NT2/D1 (cell line): Measurements from ENCODE around the gene EEF2KMT.
"Not testable (repeated sequence)": the region's sequence is repeated elsewhere in the genome, so short reads cannot be mapped to it uniquely, and the experiment has no call there.

Source experiments
- SUZ12 ChIP-seq: IDR thresholded peaks from 2 replicates; pipeline ENCODE4 v1.6.1; 2011; ENCODE audit not compliant: insufficient read length, insufficient read depth; ENCODE audit errors: extremely low read depth
- ZNF274 ChIP-seq: IDR thresholded peaks from 2 replicates; pipeline ENCODE4 v1.6.1; 2011; ENCODE audit warnings: mild to moderate bottlenecking, low read depth, low read length

DNA sequence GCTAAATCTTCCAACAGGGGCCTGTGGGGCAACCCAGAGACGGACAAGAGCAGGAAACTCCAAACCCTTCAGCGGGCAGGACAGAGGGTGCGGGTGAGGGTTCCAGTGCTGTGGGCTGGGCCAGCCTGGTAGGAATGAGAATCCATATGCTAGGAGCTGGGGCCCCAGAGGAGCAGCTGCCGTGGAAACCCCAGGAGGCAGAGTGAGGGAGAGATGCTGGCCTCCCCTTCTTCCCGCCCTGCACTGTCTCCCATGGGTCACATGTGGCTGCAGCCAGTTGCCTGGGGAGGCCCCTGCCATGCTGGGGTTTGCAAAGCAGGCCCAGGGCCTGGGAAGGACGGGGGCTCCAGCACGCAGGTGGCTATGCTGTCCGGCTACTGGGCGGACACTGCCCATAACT lies 4.5 kb downstream of the EEF2KMT start:
- TF ChIP-seq ZNF274, SUZ12: not testable (repeated sequence)
